ENCODE measurements around the gene ST6GALNAC4. TPM values are rescaled to one million over a fixed set of nuclear protein-coding genes. Genes with fewer than 3 reads are reported as not detected.

The ST6GALNAC4 gene
- total RNA-seq, 1 donor from 2014 or later: 27.4 TPM

DNA sequence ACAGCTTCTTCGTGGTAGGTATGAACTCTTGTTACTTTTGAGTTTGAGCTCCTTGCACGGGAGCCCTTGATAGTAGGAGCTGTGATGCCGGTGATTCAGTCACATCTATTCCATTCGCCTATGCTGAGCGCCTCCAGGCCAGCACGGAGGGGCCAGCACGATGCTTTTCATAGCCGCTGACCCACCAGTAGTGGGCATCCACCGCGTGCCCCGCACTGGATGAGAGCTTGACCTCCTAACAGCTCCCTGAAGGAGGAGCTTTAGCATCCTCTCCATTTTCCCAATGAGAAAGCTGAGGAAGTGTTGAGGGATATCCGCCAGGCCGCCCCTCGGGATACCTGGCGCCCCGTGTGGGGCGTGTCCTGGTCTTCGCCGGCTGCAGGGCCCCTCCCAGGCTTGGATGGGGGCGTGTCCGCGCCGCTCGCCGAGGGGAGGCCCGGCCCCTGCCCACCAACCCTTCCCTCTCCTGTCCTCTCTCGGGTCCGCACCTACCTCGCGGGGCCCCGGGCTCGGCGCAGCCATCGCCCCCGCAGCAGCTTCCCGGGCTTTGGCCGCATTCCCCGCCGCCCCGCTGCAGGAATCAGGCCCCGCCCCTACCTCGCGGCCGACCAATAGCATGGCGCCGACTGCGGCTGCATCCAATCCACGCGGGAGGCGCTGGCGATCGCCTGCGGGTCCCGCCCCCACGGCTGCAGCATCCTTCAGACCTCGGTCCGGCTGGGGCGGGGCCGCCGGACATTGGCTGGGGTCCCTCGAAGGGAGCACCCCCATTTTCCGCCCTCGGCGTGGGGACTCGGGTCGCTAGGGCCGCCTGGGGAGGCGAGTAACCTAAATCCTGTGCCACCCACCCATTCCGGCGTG, 13.6 kb upstream of the ST6GALNAC4 start, which contains the start of gene PIP5KL1:
PIP5KL1 (minus strand) TSS at position 547 of the 861 bp plus-strand sequence; CDS start at position 522, 25 bp downstream.
- TF ChIP-seq, protein P1, sequence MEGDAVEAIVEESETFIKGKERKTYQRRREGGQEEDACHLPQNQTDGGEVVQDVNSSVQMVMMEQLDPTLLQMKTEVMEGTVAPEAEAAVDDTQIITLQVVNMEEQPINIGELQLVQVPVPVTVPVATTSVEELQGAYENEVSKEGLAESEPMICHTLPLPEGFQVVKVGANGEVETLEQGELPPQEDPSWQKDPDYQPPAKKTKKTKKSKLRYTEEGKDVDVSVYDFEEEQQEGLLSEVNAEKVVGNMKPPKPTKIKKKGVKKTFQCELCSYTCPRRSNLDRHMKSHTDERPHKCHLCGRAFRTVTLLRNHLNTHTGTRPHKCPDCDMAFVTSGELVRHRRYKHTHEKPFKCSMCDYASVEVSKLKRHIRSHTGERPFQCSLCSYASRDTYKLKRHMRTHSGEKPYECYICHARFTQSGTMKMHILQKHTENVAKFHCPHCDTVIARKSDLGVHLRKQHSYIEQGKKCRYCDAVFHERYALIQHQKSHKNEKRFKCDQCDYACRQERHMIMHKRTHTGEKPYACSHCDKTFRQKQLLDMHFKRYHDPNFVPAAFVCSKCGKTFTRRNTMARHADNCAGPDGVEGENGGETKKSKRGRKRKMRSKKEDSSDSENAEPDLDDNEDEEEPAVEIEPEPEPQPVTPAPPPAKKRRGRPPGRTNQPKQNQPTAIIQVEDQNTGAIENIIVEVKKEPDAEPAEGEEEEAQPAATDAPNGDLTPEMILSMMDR (conservative IDR thresholded peaks at IDR 0.05; ENCODE audit: low read depth, low read length): peak; percentile 12
- DNase-seq (ENCODE audit: low read depth): no peak
- peak within 1 kb of the TSS; percentile 59 for H3K4me3 ChIP-seq (ENCODE audit: low read depth, low read length)

DNA sequence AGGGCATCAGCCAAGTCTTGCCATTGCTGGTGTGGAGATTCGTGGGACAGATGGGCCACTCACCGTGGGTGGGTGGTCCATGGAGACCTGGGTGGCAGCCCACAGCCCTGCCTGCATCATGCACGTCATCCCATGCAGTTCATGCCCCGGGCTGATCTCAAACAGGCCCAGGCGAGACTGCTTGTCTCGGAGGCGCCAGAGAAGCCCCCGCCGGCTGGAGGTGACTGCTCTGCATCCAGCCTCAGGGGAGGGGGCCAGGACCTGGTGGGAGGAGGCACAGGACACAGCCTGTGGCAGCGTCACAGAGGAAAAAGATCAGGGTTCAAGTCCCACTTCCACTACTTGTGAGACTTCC, 12.8 kb upstream of the ST6GALNAC4 start:
- no peak overlapping the region for H3K4me3 ChIP-seq (ENCODE audit: low read depth, low read length)
- TF ChIP-seq, protein P1 (conservative IDR thresholded peaks at IDR 0.05; ENCODE audit: low read depth, low read length): no peak
- DNase-seq (ENCODE audit: low read depth): no peak

DNA sequence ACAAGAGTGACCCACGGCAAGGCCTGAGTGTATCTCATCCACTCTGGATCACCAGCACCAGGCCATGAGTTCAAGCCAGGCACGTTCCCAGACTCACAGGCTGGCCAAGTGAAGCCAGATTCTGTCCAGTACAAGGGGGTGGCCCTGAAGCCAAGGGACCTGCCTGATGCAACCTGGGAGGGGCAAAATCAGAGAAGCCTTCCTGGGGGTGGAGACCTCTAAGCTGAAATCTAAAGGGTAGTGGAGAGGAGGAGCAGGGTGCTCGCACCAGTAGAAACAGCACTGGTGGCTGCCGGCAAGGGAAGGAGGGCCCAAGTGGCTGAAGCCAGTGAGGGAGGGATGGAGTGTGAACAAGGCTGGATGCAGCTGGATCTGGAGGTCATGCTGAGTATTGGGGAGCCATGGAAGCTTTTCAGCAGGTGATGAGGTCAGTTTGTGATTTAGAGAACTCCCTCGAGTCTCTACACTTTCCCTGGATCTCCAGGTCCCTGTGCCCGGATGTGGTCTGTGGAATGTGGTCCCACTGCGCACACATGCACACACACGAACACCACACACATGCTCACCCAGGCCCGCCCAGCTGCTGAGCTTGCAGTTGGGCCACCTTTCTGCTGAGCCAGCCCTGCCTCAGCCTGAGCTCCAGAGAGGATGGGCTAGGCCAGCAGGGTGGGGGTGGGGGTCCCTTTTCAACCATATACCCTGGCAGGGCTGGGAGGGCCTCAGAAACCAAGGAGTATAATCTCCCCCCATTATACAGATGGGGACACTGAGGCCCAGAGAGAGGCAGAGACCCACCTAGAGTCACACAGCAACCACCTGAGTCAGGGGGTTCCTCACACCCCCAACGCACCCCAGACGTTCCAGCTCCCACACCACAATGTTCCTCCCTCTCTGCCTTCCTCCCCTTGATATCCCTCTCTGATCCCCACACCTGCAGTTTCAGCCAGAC, 12.1 kb upstream of the ST6GALNAC4 start:
- TF ChIP-seq, protein P1 (conservative IDR thresholded peaks at IDR 0.05; ENCODE audit: low read depth, low read length): no peak
- no peak overlapping the region for H3K4me3 ChIP-seq (ENCODE audit: low read depth, low read length)
- no peak for DNase-seq (ENCODE audit: low read depth)

DNA sequence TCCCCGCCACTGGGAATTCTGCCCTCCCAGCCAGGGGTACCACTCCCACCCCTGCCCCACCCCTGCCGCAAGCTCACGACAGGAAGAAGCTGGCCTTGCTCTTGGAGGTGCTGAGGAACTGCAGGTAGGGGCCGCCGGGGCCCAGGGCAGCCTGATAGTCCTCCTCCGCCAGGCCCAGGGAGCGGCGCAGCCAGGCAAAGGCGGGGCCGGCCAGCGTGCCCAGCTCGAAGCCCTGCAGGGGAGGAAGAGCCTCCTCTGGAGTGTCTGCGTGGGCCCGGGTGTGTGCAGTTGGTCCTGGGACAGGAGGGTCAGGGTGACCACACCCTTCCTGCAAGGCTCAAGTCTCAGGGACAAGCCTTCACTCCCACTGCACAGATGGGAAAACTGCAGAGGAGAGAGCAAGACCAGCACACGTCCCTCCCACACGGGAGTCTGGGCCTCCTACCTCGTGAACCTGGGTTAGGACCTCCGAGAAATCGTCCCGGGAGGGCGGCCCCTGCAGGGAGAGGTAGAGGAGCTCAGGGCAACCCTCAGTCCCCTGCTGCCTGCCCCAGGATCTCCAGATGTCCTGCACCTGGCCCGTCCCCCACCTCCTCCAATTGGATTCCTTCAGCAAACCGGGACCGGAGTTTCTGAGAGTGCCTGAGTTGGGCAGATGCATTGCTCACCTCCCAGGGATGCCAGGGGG, 11.3 kb upstream of the ST6GALNAC4 start:
- H3K4me3 ChIP-seq (ENCODE audit: low read depth, low read length): no peak overlapping the region
- DNase-seq (ENCODE audit: low read depth): no peak
- TF ChIP-seq, protein P1 (conservative IDR thresholded peaks at IDR 0.05; ENCODE audit: low read depth, low read length): no peak

DNA sequence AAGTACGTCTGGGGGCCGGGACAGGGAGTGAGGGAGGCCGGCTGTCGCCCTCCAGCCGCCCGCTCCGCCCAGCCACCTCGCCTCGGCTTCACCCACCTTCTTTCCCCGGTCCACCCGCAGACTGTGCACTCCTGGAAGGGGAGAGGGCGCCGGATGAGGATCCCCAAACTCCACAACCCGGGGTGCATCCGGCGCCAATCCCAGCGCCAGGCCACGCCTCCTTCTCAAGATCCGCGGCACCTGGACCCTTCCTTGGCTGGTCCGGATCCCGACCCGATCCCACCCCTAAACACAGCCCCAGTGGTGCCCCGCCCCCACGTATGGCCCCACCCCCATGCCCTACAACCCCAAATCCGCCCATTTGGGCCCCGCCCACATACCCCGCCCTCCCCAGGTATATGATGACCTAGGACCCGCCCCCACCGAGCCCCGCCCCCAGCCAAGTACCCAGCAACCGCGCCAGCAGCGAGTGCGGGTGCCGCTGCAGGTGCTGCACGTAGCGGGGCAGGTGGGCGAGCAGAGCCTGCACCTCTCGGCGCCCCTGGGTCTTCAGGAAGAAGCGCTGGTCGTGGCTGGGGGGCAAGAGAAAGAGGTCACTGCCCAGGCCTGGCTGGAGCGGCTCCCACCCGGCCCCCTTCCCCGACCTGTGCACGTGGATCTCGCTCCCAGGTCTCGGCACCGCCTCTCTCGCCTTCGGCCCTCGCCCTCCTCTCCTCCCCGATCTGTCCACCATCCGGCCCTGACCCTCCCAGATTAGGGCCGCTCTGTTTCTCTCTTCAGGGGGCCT, 10.6 kb upstream of the ST6GALNAC4 start:
- DNase-seq (ENCODE audit: low read depth): no peak
- TF ChIP-seq, protein P1 (conservative IDR thresholded peaks at IDR 0.05; ENCODE audit: low read depth, low read length): no peak
- peak overlapping the region; percentile 37 for H3K4me3 ChIP-seq (ENCODE audit: low read depth, low read length)

DNA sequence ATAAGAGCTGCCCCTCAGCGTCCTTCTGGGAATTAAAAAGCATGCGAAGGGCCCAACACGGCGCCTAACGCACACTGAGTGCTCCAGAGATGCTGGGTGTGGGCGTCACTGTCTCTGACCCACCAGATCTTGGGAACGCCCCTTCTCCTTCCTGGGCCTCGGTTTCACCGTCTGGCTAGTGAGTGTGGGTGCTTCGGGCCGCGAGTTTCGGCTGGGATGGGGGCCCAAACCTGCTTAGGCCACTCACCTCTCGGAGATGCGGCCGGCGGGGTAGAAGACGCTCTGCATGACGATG, 10.0 kb upstream of the ST6GALNAC4 start:
- peak overlapping the region; percentile 37 for H3K4me3 ChIP-seq (ENCODE audit: low read depth, low read length)
- TF ChIP-seq, protein P1 (conservative IDR thresholded peaks at IDR 0.05; ENCODE audit: low read depth, low read length): no peak
- no peak for DNase-seq (ENCODE audit: low read depth)
